GM12878 (cell line): Measurements from ENCODE around the gene OTUD3. TPM values are rescaled to one million over a fixed set of nuclear protein-coding genes. Genes with fewer than 3 reads are reported as not detected.

ENCODE experiments used
- ATAC-seq: fragments of 200-7000 bp; cut with Tn5 transposase; 3 replicates; pipeline ENCODE4 v1.9.1; 2020; ENCODE audit warnings: mild to moderate bottlenecking, moderate library complexity
- BruUV-seq: library from RNA; stranded (reverse); fragments of 400-500 nt; replicated peaks from 2 replicates; lab custom pipeline; 2021; lab: Mats Ljungman, UMichigan
- CTCF ChIA-PET: fragments of 300-600 bp; sonication (Branson Sonifier 250); formaldehyde crosslinking; extraction: SDS; loops from one replicate; lab custom pipeline; 2021; ENCODE audit warnings: inconsistent platforms; lab: Yijun Ruan, JAX
- POLR2A ChIA-PET: fragments of 350-600 bp; formaldehyde crosslinking; extraction: SDS; loops from one replicate; lab custom pipeline; 2021; ENCODE audit warnings: inconsistent platforms; lab: Charles Lee
- RAD21 ChIA-PET: fragments of 300-600 bp; sonication (Branson Sonifier 250); formaldehyde crosslinking; loops from one replicate; lab custom pipeline; 2023; ENCODE audit warnings: antibody characterized with exemption; ENCODE audit not compliant: unreplicated experiment; lab: Charles Lee
- SMC1A ChIA-PET: fragments of 300-600 bp; sonication (Branson Sonifier 250); formaldehyde crosslinking; loops from one replicate; lab custom pipeline; 2023; ENCODE audit not compliant: unreplicated experiment, uncharacterized antibody; lab: Charles Lee
- DNase-seq: peaks from one replicate; pipeline ENCODE4 v3.0.0-alpha.2; 2011; ENCODE audit warnings: low read depth, low spot score
- FAIRE-seq: peaks from 3 replicates; lab custom pipeline; 2011; peaks lifted over from hg19 to GRCh38; lab: Jason Lieb, UNC
- H2AFZ ChIP-seq: 2 replicates; pipeline ENCODE4 v1.6.0; 2011; ENCODE audit warnings: low read depth, low read length, control low read depth; ENCODE audit not compliant: control insufficient read depth
- H3K27ac ChIP-seq: 2 replicates; pipeline ENCODE4 v1.5.1; 2011; ENCODE audit warnings: control low read depth; ENCODE audit not compliant: control insufficient read depth, insufficient read depth
- H3K27me3 ChIP-seq, 2 experiments: replicated peaks in 1 of 2; 2 replicates each; pipeline versions ENCODE4 v1.6.0 to v1.6.1; 2011; ENCODE audit warnings: low read length in 1 of 2; ENCODE audit not compliant: control insufficient read depth in 2 of 2, insufficient read depth in 2 of 2
- H3K36me3 ChIP-seq, 2 experiments: 2 replicates each; pipeline ENCODE4 v1.5.1; 2011; ENCODE audit warnings: low read length in 1 of 2; ENCODE audit not compliant: control insufficient read depth in 2 of 2, insufficient read depth in 2 of 2
- H3K4me1 ChIP-seq: 2 replicates; pipeline ENCODE4 v1.6.1; 2011; ENCODE audit warnings: mild to moderate bottlenecking, low read length, moderate library complexity, mixed read lengths; ENCODE audit not compliant: control insufficient read depth, insufficient read depth
- H3K4me2 ChIP-seq: 2 replicates; pipeline ENCODE4 v1.6.0; 2011; ENCODE audit warnings: control low read depth; ENCODE audit not compliant: control insufficient read depth, insufficient read depth
- H3K4me3 ChIP-seq: fragments of 200-600 bp; sonication (generic); 2 replicates; pipeline ENCODE4 v1.5.1; 2016
- H3K79me2 ChIP-seq: 2 replicates; pipeline ENCODE4 v1.6.0; 2011; ENCODE audit warnings: low read length; ENCODE audit not compliant: control insufficient read depth, insufficient read depth
- H3K9ac ChIP-seq: 2 replicates; pipeline ENCODE4 v1.8.0; 2011; ENCODE audit warnings: low read length, control low read depth, mixed read lengths; ENCODE audit not compliant: control insufficient read depth, insufficient read depth
- H3K9me3 ChIP-seq: replicated peaks from 3 replicates; pipeline ENCODE4 v1.5.1; 2011; ENCODE audit warnings: mild to moderate bottlenecking, low read length; ENCODE audit not compliant: control insufficient read depth, insufficient read depth
- H4K20me1 ChIP-seq: 2 replicates; pipeline ENCODE4 v1.6.0; 2011; ENCODE audit not compliant: control insufficient read depth, insufficient read depth
- CHD1 ChIP-seq: IDR thresholded peaks from 2 replicates; pipeline ENCODE4 v1.6.1; 2012; ENCODE audit warnings: low read depth, low read length, improper control_type of control experiment
- CREM ChIP-seq: IDR thresholded peaks from 2 replicates; pipeline ENCODE4 v1.6.1; 2014; ENCODE audit warnings: antibody characterized with exemption, low read depth
- ESRRA ChIP-seq: IDR thresholded peaks from 2 replicates; pipeline ENCODE4 v1.6.1; 2012; ENCODE audit warnings: mild to moderate bottlenecking, low read length, improper control_type of control experiment
- FOS ChIP-seq: IDR thresholded peaks from 3 replicates; pipeline ENCODE4 v1.6.1; 2011; ENCODE audit warnings: borderline replicate concordance; ENCODE audit not compliant: insufficient read length; ENCODE audit errors: extremely low read depth
- NFXL1 ChIP-seq: fragments of 450-650 bp; IDR thresholded peaks from 2 replicates; pipeline ENCODE4 v1.6.1; 2017; ENCODE audit warnings: antibody characterized with exemption, mild to moderate bottlenecking, borderline replicate concordance
- NKRF ChIP-seq: fragments of 450-650 bp; conservative IDR thresholded peaks from 2 replicates; pipeline ENCODE4 v1.6.1; 2017; ENCODE audit warnings: mild to moderate bottlenecking, moderate library complexity
- RAD51 ChIP-seq: fragments of 450-650 bp; IDR thresholded peaks from 2 replicates; pipeline ENCODE4 v1.6.1; 2016; ENCODE audit warnings: moderate library complexity, mild to moderate bottlenecking, inconsistent platforms
- RB1 ChIP-seq: fragments of 450-650 bp; formaldehyde crosslinking; IDR thresholded peaks from 2 replicates; pipeline ENCODE4 v1.6.1; 2017; ENCODE audit warnings: mild to moderate bottlenecking, borderline replicate concordance
- REST ChIP-seq: IDR thresholded peaks from 2 replicates; pipeline ENCODE4 v1.6.1; 2012; ENCODE audit warnings: mild to moderate bottlenecking, low read depth, low read length
- SIX5 ChIP-seq: IDR thresholded peaks from 2 replicates; pipeline ENCODE4 v1.6.1; 2011; ENCODE audit warnings: mild to moderate bottlenecking, low read depth, low read length, moderate library complexity; ENCODE audit not compliant: severe bottlenecking
- WGBS: methylation state at CpG from one replicate; pipeline ENCODE4 v1.1.6; 2016; ENCODE audit warnings: low lambda C conversion rate; ENCODE audit not compliant: insufficient replicate concordance, insufficient coverage; ENCODE audit errors: missing lambda C conversion rate; 5-methylcytosine and 5-hydroxymethylcytosine counted together
- in situ Hi-C: fragments of 300-500 bp; cut with MboI; formaldehyde crosslinking; loops from 9 replicates; pipeline ENCODE4 v1.14.3; 2018; ENCODE audit warnings: mixed read lengths
- intact Hi-C: fragments of 100-400 bp; cut with micrococcal nuclease; formaldehyde crosslinking; loops from one replicate; pipeline ENCODE4 v1.14.2; 2022; ENCODE audit not compliant: unreplicated experiment
- polyA plus RNA-seq, 11 experiments: library from polyadenylated mRNA; depleted of rRNA in 4 of 11; unstranded in 6 of 11; stranded (reverse) in 5 of 11; fragments of >200 nt; fragmentation: Nextera tagmentation in 4 of 11; fragmentation: Illumina TruSeq in 1 of 11; extraction: Ambion mirVana in 4 of 11; extraction: Trizol in 1 of 11; gene quantifications; 1 replicate in 1 of 11; 2 replicates in 10 of 11; pipeline versions ENCODE4 v1.2.1 to v1.2.3, GENCODE V29; 2011 to 2016; ENCODE audit warnings: inconsistent platforms in 2 of 11, missing spikeins in 2 of 11, low read depth in 1 of 11
- total RNA-seq, 4 experiments: library from RNA; depleted of rRNA in 3 of 4; stranded (reverse); fragments of >200 nt in 3 of 4; fragmentation: Illumina TruSeq in 1 of 4; extraction: Trizol in 1 of 4; gene quantifications; 2 replicates each; pipeline versions ENCODE4 v1.2.1 to v1.2.3, GENCODE V29; 2013 to 2021

OTUD3 gene
- total and polyA plus RNA-seq, 10 of the 15 experiments (the other 5 are each of a cell fraction or from before 2014, with no cell fraction given): 0.77 to 8.9 (median 4.8) TPM

GRCh38 chr1:19932866-19933265 is 50.7 kb downstream of the OTUD3 start:
- no peak for FAIRE-seq
- Histone ChIP-seq H3K4me1 (no peaks in the 10 kb centered on the region), H3K79me2 (no peaks in the 10 kb centered on the region), H3K36me3 (no peaks in the 10 kb centered on the region)
- no peak for TF ChIP-seq RB1
- TF ChIP-seq REST: no peak
- TF ChIP-seq CHD1: no peak
- no peak for TF ChIP-seq CREM
- no peak for TF ChIP-seq NFXL1
- no peak for TF ChIP-seq FOS
- no peak for TF ChIP-seq SIX5
- no peak for TF ChIP-seq NKRF
- no peak for TF ChIP-seq RAD51
- no peak for TF ChIP-seq ESRRA
- TF ChIP-seq, all 136 proteins: peak for 0
- H4K20me1 ChIP-seq: no peaks in the 10 kb centered on the region
- ATAC-seq: no peak
- in situ Hi-C loops (no loop called here), intact Hi-C loops (no loop called here)
- no peak overlapping the region for H2AFZ ChIP-seq
- no TSS peak for BruUV-seq
- no peaks in the 10 kb centered on the region for H3K27me3 ChIP-seq
- H3K4me2 ChIP-seq: no peak overlapping the region
- ChIA-PET SMC1A (no interaction called here), POLR2A (no interaction called here), CTCF (no interaction called here), RAD21 (no interaction called here)
- peaks cover 3% of the 10 kb centered on the region; the same call in 1 of the 3 replicates for H3K9me3 ChIP-seq
- no peak overlapping the region for H3K27ac ChIP-seq
- H3K9ac ChIP-seq: no peak overlapping the region
- H3K4me3 ChIP-seq: no peak overlapping the region
- no peak for DNase-seq
- WGBS: 0% methylated on average over 1 of the region's 1 CpG
